Ishikawa (cell line): ENCODE data around the gene TBX15.

Experiments used
- CEBPB ChIP-seq: IDR thresholded peaks from 2 replicates; pipeline ENCODE4 v1.6.1; 2012
- CREB1 ChIP-seq: IDR thresholded peaks from 2 replicates; pipeline ENCODE4 v1.6.1; 2012; ENCODE audit warnings: low read depth
- EGR1 ChIP-seq: IDR thresholded peaks from 2 replicates; pipeline ENCODE4 v1.6.1; 2012
- EP300 ChIP-seq: IDR thresholded peaks from 2 replicates; pipeline ENCODE4 v1.6.1; 2012; ENCODE audit warnings: borderline replicate concordance
- FOXM1 ChIP-seq: IDR thresholded peaks from 2 replicates; pipeline ENCODE4 v1.6.1; 2012; ENCODE audit warnings: low read depth, borderline replicate concordance
- NFIC ChIP-seq: IDR thresholded peaks from 2 replicates; pipeline ENCODE4 v1.6.1; 2012
- RAD21 ChIP-seq: IDR thresholded peaks from 2 replicates; pipeline ENCODE4 v1.6.1; 2012; ENCODE audit warnings: low read depth
- TAF1 ChIP-seq: IDR thresholded peaks from 2 replicates; pipeline ENCODE4 v1.6.1; 2012; ENCODE audit warnings: low read depth, mild to moderate bottlenecking
- TCF12 ChIP-seq: IDR thresholded peaks from 2 replicates; pipeline ENCODE4 v1.6.1; 2012; ENCODE audit warnings: low read depth
- TEAD4 ChIP-seq: IDR thresholded peaks from 2 replicates; pipeline ENCODE4 v1.6.1; 2012
- YY1 ChIP-seq: IDR thresholded peaks from 2 replicates; pipeline ENCODE4 v1.6.1; 2012; ENCODE audit warnings: low read depth
- ZBTB7A ChIP-seq: IDR thresholded peaks from 2 replicates; pipeline ENCODE4 v1.6.1; 2012; ENCODE audit warnings: low read depth
- TF ChIP-seq, protein P1 (sequence below): IDR thresholded peaks from 2 replicates; pipeline ENCODE4 v1.6.1; 2012
- TF ChIP-seq, protein P2 (sequence below): IDR thresholded peaks from 2 replicates; pipeline ENCODE4 v1.6.1; 2012
- TF ChIP-seq, protein P3 (sequence below): IDR thresholded peaks from 2 replicates; pipeline ENCODE4 v1.6.1; 2012; ENCODE audit warnings: low read depth, mild to moderate bottlenecking

TBX15 gene

DNA sequence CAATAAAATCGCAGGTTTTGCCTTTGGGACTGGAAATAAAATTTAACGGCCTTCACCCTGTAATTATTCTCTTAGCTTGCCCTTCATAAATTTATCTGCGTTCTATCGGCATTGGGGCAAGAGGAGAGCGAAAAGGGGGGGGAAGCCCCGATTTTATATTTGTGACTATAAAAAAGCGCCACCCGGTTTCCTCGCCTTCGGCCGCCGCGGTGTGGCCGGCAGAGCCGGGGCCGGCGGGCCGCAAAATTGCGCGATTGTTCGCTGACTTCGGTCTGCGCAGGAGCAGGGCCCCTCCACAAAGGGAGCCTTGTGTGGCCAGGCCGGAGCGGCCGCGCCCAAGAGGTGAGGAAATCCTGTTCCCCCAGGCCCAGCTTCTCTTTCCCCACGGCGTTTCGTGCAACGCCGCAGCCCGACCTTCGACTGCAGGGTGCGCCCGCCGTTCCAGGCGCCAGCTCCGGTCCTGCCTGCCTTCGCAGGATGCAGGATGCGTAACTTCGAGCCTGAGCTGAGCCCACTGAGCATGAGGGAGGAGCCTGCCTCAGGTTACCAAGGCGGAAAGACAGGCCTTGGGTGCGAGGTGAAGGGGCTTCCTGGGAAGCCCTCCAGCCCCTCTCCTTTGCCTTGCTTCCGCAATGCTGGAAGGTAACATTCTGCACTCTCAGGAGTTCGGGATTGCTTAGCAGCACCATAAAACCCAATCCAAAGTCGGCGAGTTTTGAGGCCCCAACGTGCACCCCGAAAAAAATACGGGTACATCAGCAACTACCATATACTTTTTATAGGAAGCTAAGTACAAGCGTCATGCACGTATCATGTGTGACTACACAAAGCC lies 4.9 kb upstream of the TBX15 start:
- TF ChIP-seq ZBTB7A: no peak
- TF ChIP-seq, protein P1, sequence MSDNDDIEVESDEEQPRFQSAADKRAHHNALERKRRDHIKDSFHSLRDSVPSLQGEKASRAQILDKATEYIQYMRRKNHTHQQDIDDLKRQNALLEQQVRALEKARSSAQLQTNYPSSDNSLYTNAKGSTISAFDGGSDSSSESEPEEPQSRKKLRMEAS: no peak
- TF ChIP-seq, protein P2, sequence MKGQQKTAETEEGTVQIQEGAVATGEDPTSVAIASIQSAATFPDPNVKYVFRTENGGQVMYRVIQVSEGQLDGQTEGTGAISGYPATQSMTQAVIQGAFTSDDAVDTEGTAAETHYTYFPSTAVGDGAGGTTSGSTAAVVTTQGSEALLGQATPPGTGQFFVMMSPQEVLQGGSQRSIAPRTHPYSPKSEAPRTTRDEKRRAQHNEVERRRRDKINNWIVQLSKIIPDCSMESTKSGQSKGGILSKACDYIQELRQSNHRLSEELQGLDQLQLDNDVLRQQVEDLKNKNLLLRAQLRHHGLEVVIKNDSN: no peak
- no peak for TF ChIP-seq EGR1
- no peak for TF ChIP-seq CREB1
- TF ChIP-seq FOXM1: no peak
- TF ChIP-seq, protein P3, sequence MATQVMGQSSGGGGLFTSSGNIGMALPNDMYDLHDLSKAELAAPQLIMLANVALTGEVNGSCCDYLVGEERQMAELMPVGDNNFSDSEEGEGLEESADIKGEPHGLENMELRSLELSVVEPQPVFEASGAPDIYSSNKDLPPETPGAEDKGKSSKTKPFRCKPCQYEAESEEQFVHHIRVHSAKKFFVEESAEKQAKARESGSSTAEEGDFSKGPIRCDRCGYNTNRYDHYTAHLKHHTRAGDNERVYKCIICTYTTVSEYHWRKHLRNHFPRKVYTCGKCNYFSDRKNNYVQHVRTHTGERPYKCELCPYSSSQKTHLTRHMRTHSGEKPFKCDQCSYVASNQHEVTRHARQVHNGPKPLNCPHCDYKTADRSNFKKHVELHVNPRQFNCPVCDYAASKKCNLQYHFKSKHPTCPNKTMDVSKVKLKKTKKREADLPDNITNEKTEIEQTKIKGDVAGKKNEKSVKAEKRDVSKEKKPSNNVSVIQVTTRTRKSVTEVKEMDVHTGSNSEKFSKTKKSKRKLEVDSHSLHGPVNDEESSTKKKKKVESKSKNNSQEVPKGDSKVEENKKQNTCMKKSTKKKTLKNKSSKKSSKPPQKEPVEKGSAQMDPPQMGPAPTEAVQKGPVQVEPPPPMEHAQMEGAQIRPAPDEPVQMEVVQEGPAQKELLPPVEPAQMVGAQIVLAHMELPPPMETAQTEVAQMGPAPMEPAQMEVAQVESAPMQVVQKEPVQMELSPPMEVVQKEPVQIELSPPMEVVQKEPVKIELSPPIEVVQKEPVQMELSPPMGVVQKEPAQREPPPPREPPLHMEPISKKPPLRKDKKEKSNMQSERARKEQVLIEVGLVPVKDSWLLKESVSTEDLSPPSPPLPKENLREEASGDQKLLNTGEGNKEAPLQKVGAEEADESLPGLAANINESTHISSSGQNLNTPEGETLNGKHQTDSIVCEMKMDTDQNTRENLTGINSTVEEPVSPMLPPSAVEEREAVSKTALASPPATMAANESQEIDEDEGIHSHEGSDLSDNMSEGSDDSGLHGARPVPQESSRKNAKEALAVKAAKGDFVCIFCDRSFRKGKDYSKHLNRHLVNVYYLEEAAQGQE: no peak
- no peak for TF ChIP-seq CEBPB
- no peak for TF ChIP-seq RAD21

DNA sequence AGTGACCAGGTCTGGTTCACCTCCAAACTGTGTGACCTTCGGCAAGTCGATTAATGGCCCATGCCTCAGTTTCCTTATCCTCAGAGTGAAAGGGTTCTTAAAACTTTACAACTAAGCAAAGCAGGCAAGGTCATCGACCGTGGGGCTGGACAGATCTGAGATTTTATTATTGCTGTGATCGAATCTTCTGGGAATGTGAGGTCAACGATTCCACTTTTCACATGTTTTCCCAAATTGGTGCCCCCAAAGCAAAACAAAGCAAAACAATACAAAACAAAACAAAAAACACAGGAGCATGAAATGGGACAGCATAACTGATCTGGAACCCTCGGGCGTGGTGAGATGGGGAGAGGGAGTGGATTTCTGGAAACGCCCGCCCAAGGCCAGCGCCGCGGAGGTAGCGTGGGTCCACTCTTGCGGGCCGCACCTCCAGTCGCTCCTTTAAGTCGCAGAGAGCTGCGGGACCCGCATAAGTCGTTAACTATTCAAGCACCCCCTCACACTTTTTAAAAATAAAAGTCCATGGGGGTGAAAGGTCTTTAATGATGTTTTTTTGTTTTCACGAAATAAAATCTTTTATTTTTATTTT lies 4.2 kb upstream of the TBX15 start:
- TF ChIP-seq EGR1 (no peak), EP300 (no peak), TEAD4 (no peak), CREB1 (no peak), NFIC (no peak), FOXM1 (no peak), YY1 (no peak), RAD21 (no peak), TAF1 (no peak), CEBPB (no peak), ZBTB7A (no peak), TCF12 (no peak)
- TF ChIP-seq, protein P1: no peak
- TF ChIP-seq, protein P3: no peak
- TF ChIP-seq, protein P2: no peak

DNA sequence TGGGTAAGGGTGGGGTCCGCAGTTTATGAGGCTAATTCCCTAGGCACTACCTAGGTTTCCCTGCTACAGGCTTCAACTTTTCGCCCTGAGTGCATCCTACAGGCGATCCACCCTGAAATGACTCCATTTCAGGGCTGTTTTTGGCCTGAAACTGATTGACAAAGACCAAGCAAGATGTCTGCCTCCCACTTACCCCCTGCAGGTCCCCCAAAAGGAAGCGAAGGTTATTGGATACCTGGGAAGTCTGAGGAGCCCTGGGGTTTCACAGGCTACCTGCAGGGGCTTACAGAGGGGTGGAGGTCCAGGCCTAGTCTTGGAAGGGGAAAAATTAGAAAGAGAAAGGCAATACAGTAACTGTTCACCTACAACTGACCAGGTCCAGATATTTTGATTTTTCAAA lies 3.3 kb upstream of the TBX15 start:
- TF ChIP-seq, protein P3: no peak
- TF ChIP-seq RAD21: no peak
- TF ChIP-seq CEBPB: no peak
- TF ChIP-seq YY1: no peak
- TF ChIP-seq, protein P1: no peak
- TF ChIP-seq TEAD4: no peak
- TF ChIP-seq EGR1: no peak
- TF ChIP-seq EP300: no peak
- TF ChIP-seq, protein P2: no peak
- no peak for TF ChIP-seq CREB1
- TF ChIP-seq ZBTB7A: no peak
- TF ChIP-seq TAF1: no peak
- no peak for TF ChIP-seq TCF12
- no peak for TF ChIP-seq FOXM1
- TF ChIP-seq NFIC: no peak
